ENCODE data around the gene AADACL3. TPM values are rescaled to one million over a fixed set of nuclear protein-coding genes. Genes with fewer than 3 reads are reported as not detected.

AADACL3 gene
- total and polyA plus RNA-seq, 9 of the 15 experiments (the other 6 are each of a cell fraction or from before 2014, with no cell fraction given), result not detected

DNA sequence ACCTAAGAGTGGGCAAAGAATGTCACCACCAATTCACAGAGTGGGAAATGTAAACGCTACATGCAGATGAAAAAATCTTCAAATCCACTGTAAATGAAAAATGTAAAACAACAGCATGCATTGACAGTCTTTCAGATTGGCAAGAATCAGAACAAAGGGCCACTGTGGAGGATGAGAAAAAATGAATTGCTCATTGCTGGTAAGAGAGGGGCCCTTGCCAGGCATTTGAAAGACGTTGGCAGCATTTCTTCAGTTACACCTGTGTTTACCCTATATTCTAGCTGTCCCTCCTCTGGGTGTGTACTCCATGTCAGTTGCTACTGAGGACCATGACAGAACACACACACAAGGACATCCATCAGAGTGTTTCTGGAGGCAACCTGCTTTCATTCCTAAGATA lies 25.8 kb upstream of the AADACL3 start:
- Histone ChIP-seq H4K20me1 (replicated peaks; ENCODE audit: control insufficient read depth, insufficient read depth, low read length) (no peaks in the 10 kb centered on the region), H3K4me2 (ENCODE audit: insufficient read depth, low read length) (no peak overlapping the region), H3K9ac (ENCODE audit: insufficient read depth in 1 of 2, low read depth in 2 of 2, low read length in 2 of 2) (no peak overlapping the region), H3K9me1 (ENCODE audit: control insufficient read depth, insufficient read depth, low read length) (no peaks in the 10 kb centered on the region), H3K4me3 (no peak overlapping the region), H3K4me1 (replicated peaks in 1 of 2; ENCODE audit: control insufficient read depth in 2 of 2, insufficient read depth in 2 of 2, low read length in 2 of 2) (no peaks in the 10 kb centered on the region), H3K79me2 (ENCODE audit: control insufficient read depth, insufficient read depth, low read length) (no peaks in the 10 kb centered on the region), H3K27me3 (ENCODE audit: control insufficient read depth in 2 of 2, insufficient read depth in 2 of 2, low read length in 2 of 2) (peaks cover 40 to 42% of the 10 kb centered on the region in 2 experiments), H3K27ac (ENCODE audit: extremely low read depth, low read depth, low read length) (no peak overlapping the region), H3K9me3 (replicated peaks; ENCODE audit: control insufficient read depth, insufficient read depth, low read depth, low read length) (no peaks in the 10 kb centered on the region), H3K36me3 (ENCODE audit: control insufficient read depth, insufficient read depth, low read length) (no peaks in the 10 kb centered on the region), H2AFZ (ENCODE audit: low read depth, low read length) (no peak overlapping the region)
- ATAC-seq (no peak), DNase-seq (ENCODE audit: extremely low read depth in 1 of 4, low spot score in 3 of 4) (no peak), FAIRE-seq (no peak)
- CTCF ChIA-PET (ENCODE audit: low intra/inter-chr PET ratio), result no interaction called here
- POLR2A ChIA-PET, result no interaction called here
- 4% methylated on average over 2 of the region's 2 CpGs for WGBS (ENCODE audit: insufficient coverage, low coverage, missing lambda C conversion rate)
- TF ChIP-seq, protein P1, sequence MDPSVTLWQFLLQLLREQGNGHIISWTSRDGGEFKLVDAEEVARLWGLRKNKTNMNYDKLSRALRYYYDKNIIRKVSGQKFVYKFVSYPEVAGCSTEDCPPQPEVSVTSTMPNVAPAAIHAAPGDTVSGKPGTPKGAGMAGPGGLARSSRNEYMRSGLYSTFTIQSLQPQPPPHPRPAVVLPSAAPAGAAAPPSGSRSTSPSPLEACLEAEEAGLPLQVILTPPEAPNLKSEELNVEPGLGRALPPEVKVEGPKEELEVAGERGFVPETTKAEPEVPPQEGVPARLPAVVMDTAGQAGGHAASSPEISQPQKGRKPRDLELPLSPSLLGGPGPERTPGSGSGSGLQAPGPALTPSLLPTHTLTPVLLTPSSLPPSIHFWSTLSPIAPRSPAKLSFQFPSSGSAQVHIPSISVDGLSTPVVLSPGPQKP (CRISPR knock-in tag; IDR thresholded peaks at IDR 0.05), result no peak
- intact Hi-C loops (cut with micrococcal nuclease), result no loop called here
- in situ Hi-C loops (cut with MboI), result no loop called here
- BruUV-seq (replicated peaks), result no TSS peak

DNA sequence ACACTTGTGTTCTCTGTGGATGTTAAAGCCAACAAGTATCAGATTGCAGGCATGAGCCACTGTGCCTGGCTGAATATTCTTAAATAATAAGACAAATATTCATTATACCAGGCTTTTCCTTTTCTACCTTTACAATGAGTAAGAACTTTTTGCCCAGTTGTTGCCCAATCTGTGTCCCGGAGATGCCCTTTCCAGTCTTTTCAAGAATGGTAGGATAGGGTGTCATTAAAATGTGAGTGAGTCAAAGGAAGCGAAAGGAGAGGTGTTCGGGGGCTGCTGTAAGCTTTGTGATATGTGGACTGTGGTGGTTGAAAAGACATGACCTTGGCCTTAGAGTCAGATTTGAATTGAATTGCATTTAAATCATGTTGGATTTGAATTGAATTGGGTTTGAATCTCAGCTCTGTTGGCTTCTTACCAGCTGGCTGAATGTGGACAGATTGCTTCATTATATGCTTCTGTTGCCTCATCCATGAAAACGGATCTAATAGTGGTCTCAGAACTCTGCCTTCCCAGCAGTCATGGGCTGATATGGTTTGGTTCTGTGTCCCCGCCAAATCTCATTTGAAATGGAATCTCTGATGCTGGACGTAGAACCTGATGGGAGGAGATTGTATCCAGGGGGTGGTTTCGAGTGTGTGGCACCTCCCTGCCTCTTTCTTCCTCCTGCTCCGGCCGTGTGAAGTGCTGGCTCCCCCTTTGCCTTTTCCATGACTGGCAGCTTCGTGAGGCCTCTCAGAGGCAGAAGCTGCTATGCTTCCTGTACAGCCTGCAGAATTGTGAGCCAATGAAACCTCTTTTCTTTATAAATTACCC lies 22.7 kb upstream of the AADACL3 start:
- no peaks in the 10 kb centered on the region for H4K20me1 ChIP-seq (replicated peaks; ENCODE audit: control insufficient read depth, insufficient read depth, low read length)
- no peaks in the 10 kb centered on the region for H3K9me3 ChIP-seq (replicated peaks; ENCODE audit: control insufficient read depth, insufficient read depth, low read depth, low read length)
- no peak for FAIRE-seq
- BruUV-seq (replicated peaks), result no TSS peak
- no peaks in the 10 kb centered on the region for H3K36me3 ChIP-seq (ENCODE audit: control insufficient read depth, insufficient read depth, low read length)
- no peak overlapping the region for H3K9ac ChIP-seq (ENCODE audit: insufficient read depth in 1 of 2, low read depth in 2 of 2, low read length in 2 of 2)
- no peak; the same call in 1 of the 3 replicates for ATAC-seq
- no peak overlapping the region for H3K4me2 ChIP-seq (ENCODE audit: insufficient read depth, low read length)
- ChIA-PET CTCF (ENCODE audit: low intra/inter-chr PET ratio) (no interaction called here), POLR2A (no interaction called here)
- peaks cover 29 to 37% of the 10 kb centered on the region in 2 experiments for H3K27me3 ChIP-seq (ENCODE audit: control insufficient read depth in 2 of 2, insufficient read depth in 2 of 2, low read length in 2 of 2)
- H3K79me2 ChIP-seq (ENCODE audit: control insufficient read depth, insufficient read depth, low read length), result no peaks in the 10 kb centered on the region
- intact Hi-C loops (cut with micrococcal nuclease) (no loop called here), in situ Hi-C loops (cut with MboI) (no loop called here)
- DNase-seq (ENCODE audit: extremely low read depth in 1 of 4, low spot score in 3 of 4), result no peak
- H3K27ac ChIP-seq (ENCODE audit: extremely low read depth, low read depth, low read length), result no peak overlapping the region
- H3K4me1 ChIP-seq (replicated peaks in 1 of 2; ENCODE audit: control insufficient read depth in 2 of 2, insufficient read depth in 2 of 2, low read length in 2 of 2), result no peaks in the 10 kb centered on the region
- no peak overlapping the region for H2AFZ ChIP-seq (ENCODE audit: low read depth, low read length)
- H3K4me3 ChIP-seq, result no peak overlapping the region
- H3K9me1 ChIP-seq (ENCODE audit: control insufficient read depth, insufficient read depth, low read length), result no peaks in the 10 kb centered on the region
- 2% methylated on average over 10 of the region's 10 CpGs for WGBS (ENCODE audit: insufficient coverage, low coverage, missing lambda C conversion rate)
- TF ChIP-seq ZNF780A (CRISPR knock-in tag; IDR thresholded peaks at IDR 0.05) (no peak), ZNF766 (CRISPR knock-in tag; conservative IDR thresholded peaks at IDR 0.05) (peak; percentile 79), POLR2A (conservative IDR thresholded peaks at IDR 0.05) (no peak), MAFG (tag; conservative IDR thresholded peaks at IDR 0.05) (no peak), KDM1A (IDR thresholded peaks at IDR 0.05) (peak in 1 of 2 experiments; percentile 54; a peak in 2 of 4 replicates), ZNF444 (CRISPR knock-in tag; IDR thresholded peaks at IDR 0.05) (no peak), NR1H2 (CRISPR knock-in tag; IDR thresholded peaks at IDR 0.05) (no peak), CEBPB (tag; IDR thresholded peaks at IDR 0.05) (peak; percentile 56), CEBPG (CRISPR knock-in tag; IDR thresholded peaks at IDR 0.05) (peak; percentile 58), CEBPG (tag; conservative IDR thresholded peaks at IDR 0.05 in 1 of 2, IDR thresholded peaks at IDR 0.05 in 1 of 2) (peak; percentile 86 to 87)
- TF ChIP-seq, protein P2, sequence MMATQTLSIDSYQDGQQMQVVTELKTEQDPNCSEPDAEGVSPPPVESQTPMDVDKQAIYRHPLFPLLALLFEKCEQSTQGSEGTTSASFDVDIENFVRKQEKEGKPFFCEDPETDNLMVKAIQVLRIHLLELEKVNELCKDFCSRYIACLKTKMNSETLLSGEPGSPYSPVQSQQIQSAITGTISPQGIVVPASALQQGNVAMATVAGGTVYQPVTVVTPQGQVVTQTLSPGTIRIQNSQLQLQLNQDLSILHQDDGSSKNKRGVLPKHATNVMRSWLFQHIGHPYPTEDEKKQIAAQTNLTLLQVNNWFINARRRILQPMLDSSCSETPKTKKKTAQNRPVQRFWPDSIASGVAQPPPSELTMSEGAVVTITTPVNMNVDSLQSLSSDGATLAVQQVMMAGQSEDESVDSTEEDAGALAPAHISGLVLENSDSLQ (IDR thresholded peaks at IDR 0.05), result peak; percentile 66
- TF ChIP-seq, protein P3, sequence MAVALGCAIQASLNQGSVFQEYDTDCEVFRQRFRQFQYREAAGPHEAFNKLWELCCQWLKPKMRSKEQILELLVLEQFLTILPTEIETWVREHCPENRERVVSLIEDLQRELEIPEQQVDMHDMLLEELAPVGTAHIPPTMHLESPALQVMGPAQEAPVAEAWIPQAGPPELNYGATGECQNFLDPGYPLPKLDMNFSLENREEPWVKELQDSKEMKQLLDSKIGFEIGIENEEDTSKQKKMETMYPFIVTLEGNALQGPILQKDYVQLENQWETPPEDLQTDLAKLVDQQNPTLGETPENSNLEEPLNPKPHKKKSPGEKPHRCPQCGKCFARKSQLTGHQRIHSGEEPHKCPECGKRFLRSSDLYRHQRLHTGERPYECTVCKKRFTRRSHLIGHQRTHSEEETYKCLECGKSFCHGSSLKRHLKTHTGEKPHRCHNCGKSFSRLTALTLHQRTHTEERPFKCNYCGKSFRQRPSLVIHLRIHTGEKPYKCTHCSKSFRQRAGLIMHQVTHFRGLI (CRISPR knock-in tag; IDR thresholded peaks at IDR 0.05), result no peak
